GM12864 (cell line): ENCODE results near the gene FBLN1.
"Not testable (repeated sequence)": the region's sequence is repeated elsewhere in the genome, so short reads cannot be mapped to it uniquely, and the experiment has no call there.

Experiments used
- DNase-seq: peaks from one replicate; pipeline ENCODE4 v3.0.0-alpha.2; 2011; ENCODE audit warnings: low read depth
- H3K4me3 ChIP-seq: 2 replicates; pipeline ENCODE4 v1.5.1; 2011; ENCODE audit warnings: mild to moderate bottlenecking, low read depth, low read length, control low read depth
- CTCF ChIP-seq: IDR thresholded peaks from 2 replicates; pipeline ENCODE4 v1.5.1; 2011; ENCODE audit warnings: low read depth, mild to moderate bottlenecking, moderate library complexity, low read length, control low read depth, inconsistent platforms; ENCODE audit errors: missing control alignments

Gene FBLN1

GRCh38 chr22:45538281-45538680 is 35.6 kb downstream of the FBLN1 start:
- no peak for TF ChIP-seq CTCF
- H3K4me3 ChIP-seq = no peak overlapping the region
- no peak for DNase-seq

- TF ChIP-seq CTCF = no peak
- no peak overlapping the region for H3K4me3 ChIP-seq
Observed at GRCh38 chr22:45540122-45540521, 37.4 kb downstream of the FBLN1 start.

GRCh38 chr22:45541382-45541979 is 38.8 kb downstream of the FBLN1 start:
- no peak for DNase-seq
- TF ChIP-seq CTCF = no peak
- no peak overlapping the region for H3K4me3 ChIP-seq

More at GRCh38 chr22:45540122-45540521, 37.4 kb downstream of the FBLN1 start:
- DNase-seq = no peak

GRCh38 chr22:45542001-45542520 is 39.4 kb downstream of the FBLN1 start:
- H3K4me3 ChIP-seq = no peak overlapping the region
- no peak for DNase-seq
- no peak for TF ChIP-seq CTCF

- not testable (repeated sequence) for H3K4me3 ChIP-seq, DNase-seq
Observed at GRCh38 chr22:45542736-45543135, 40.1 kb downstream of the FBLN1 start.

GRCh38 chr22:45543243-45543642 is 40.6 kb downstream of the FBLN1 start:
- no peak overlapping the region for H3K4me3 ChIP-seq
- TF ChIP-seq CTCF = no peak
- DNase-seq = no peak

GRCh38 chr22:45544588-45545170 is 42.0 kb downstream of the FBLN1 start:
- no peak overlapping the region for H3K4me3 ChIP-seq
- DNase-seq = no peak
- TF ChIP-seq CTCF = no peak
